GM21529 (cell line): Measurements from ENCODE around the gene KIF9.
"Not testable (repeated sequence)": the region's sequence is repeated elsewhere in the genome, so short reads cannot be mapped to it uniquely, and the experiment has no call there.

ENCODE experiments used
- ATAC-seq: cut with Tn5 transposase; IDR thresholded peaks from one replicate; pipeline ENCODE4 v1.9.1; 2021; ENCODE audit not compliant: unreplicated experiment

The KIF9 gene

GRCh38 chr3:47194994-47195393 lies 87.6 kb downstream of the KIF9 start:
- no peak for ATAC-seq

- no peak for ATAC-seq
Observed at GRCh38 chr3:47193871-47194859, 88.4 kb downstream of the KIF9 start.

- ATAC-seq = no peak
Observed at GRCh38 chr3:47186285-47186684, 96.3 kb downstream of the KIF9 start.

GRCh38 chr3:47181685-47182084 lies 100.9 kb downstream of the KIF9 start:
- not testable (repeated sequence) for ATAC-seq

GRCh38 chr3:47180011-47180410 lies 102.6 kb downstream of the KIF9 start:
- ATAC-seq = not testable (repeated sequence)
